ENCODE data around the gene ERP27. TPM values are rescaled to one million over a fixed set of nuclear protein-coding genes. Genes with fewer than 3 reads are reported as not detected.

Gene ERP27
- polyA plus RNA-seq, 4 donors, result 0.12 to 34.9 TPM; not detected in 2

GRCh38 chr12:14963520-14963919 lies 25.2 kb upstream of the ERP27 start:
- Histone ChIP-seq H3K27me3 (ENCODE audit: control insufficient read depth in 3 of 3, insufficient read depth in 3 of 3, low read length in 3 of 3) (no peaks in the 10 kb centered on the region), H3K4me1 (ENCODE audit: control insufficient read depth in 3 of 3, insufficient read depth in 2 of 3, low read depth in 1 of 3, low read length in 2 of 3) (peaks cover 0 to 2% (median 0%) of the 10 kb centered on the region in 3 donors), H3K9me3 (ENCODE audit: control insufficient read depth in 2 of 2, insufficient read depth in 1 of 2, low read depth in 1 of 2, low read length in 1 of 2) (no peaks in the 10 kb centered on the region), H3K36me3 (ENCODE audit: control insufficient read depth in 3 of 3, insufficient read depth in 2 of 3, low read depth in 1 of 3, low read length in 3 of 3) (no peaks in the 10 kb centered on the region), H3K4me3 (ENCODE audit: low read depth in 1 of 3, low read length in 3 of 3) (no peak overlapping the region), H3K27ac (ENCODE audit: low read depth in 1 of 3, low read length in 2 of 3) (no peak overlapping the region)
- no peak for FAIRE-seq
- WGBS, 3 donors, result 84 to 89% (median 86%) methylated on average over 7 of the region's 7 CpGs
- no peak for DNase-seq

GRCh38 chr12:14962797-14963196 lies 24.5 kb upstream of the ERP27 start:
- no peaks in the 10 kb centered on the region for H3K27me3 ChIP-seq (ENCODE audit: control insufficient read depth in 3 of 3, insufficient read depth in 3 of 3, low read length in 3 of 3)
- H3K27ac ChIP-seq (ENCODE audit: low read depth in 1 of 3, low read length in 2 of 3), result no peak overlapping the region
- DNase-seq (no peak), FAIRE-seq (no peak)
- H3K4me3 ChIP-seq (ENCODE audit: low read depth in 1 of 3, low read length in 3 of 3), result no peak overlapping the region
- no peaks in the 10 kb centered on the region for H3K9me3 ChIP-seq (ENCODE audit: control insufficient read depth in 2 of 2, insufficient read depth in 1 of 2, low read depth in 1 of 2, low read length in 1 of 2)
- WGBS, 3 donors, result 80 to 89% (median 80%) methylated on average over 3 of the region's 3 CpGs
- peaks cover 0 to 2% (median 0%) of the 10 kb centered on the region in 3 donors for H3K4me1 ChIP-seq (ENCODE audit: control insufficient read depth in 3 of 3, insufficient read depth in 2 of 3, low read depth in 1 of 3, low read length in 2 of 3)
- no peaks in the 10 kb centered on the region for H3K36me3 ChIP-seq (ENCODE audit: control insufficient read depth in 3 of 3, insufficient read depth in 2 of 3, low read depth in 1 of 3, low read length in 3 of 3)

GRCh38 chr12:14962153-14962539 lies 23.8 kb upstream of the ERP27 start:
- DNase-seq (no peak), FAIRE-seq (no peak)
- Histone ChIP-seq H3K4me1 (ENCODE audit: control insufficient read depth in 3 of 3, insufficient read depth in 2 of 3, low read depth in 1 of 3, low read length in 2 of 3) (peaks cover 0 to 2% (median 0%) of the 10 kb centered on the region in 3 donors), H3K36me3 (ENCODE audit: control insufficient read depth in 3 of 3, insufficient read depth in 2 of 3, low read depth in 1 of 3, low read length in 3 of 3) (no peaks in the 10 kb centered on the region), H3K9me3 (ENCODE audit: control insufficient read depth in 2 of 2, insufficient read depth in 1 of 2, low read depth in 1 of 2, low read length in 1 of 2) (no peaks in the 10 kb centered on the region), H3K4me3 (ENCODE audit: low read depth in 1 of 3, low read length in 3 of 3) (no peak overlapping the region), H3K27me3 (ENCODE audit: control insufficient read depth in 3 of 3, insufficient read depth in 3 of 3, low read length in 3 of 3) (no peaks in the 10 kb centered on the region), H3K27ac (ENCODE audit: low read depth in 1 of 3, low read length in 2 of 3) (peak overlapping the region in 1 of 3 donors; percentile 23)
- WGBS, 3 donors, result 54 to 66% (median 58%) methylated on average over 3 of the region's 3 CpGs

GRCh38 chr12:14961466-14962152 lies 23.3 kb upstream of the ERP27 start, which contains the start of gene ARHGDIB:
Gene ARHGDIB (minus strand): TSS chr12:14961601. CDS start chr12:14950712, 10,889 bp downstream.
- H3K36me3 ChIP-seq (ENCODE audit: control insufficient read depth in 3 of 3, insufficient read depth in 2 of 3, low read depth in 1 of 3, low read length in 3 of 3), result no peaks in the 10 kb centered on the region
- no peaks in the 10 kb centered on the region for H3K27me3 ChIP-seq (ENCODE audit: control insufficient read depth in 3 of 3, insufficient read depth in 3 of 3, low read length in 3 of 3)
- H3K27ac ChIP-seq (ENCODE audit: low read depth in 1 of 3, low read length in 2 of 3), result peak within 1 kb of the TSS; percentile 26 to 94 (median 77)
- peaks cover 0 to 2% (median 0%) of the 10 kb centered on the region in 3 donors for H3K4me1 ChIP-seq (ENCODE audit: control insufficient read depth in 3 of 3, insufficient read depth in 2 of 3, low read depth in 1 of 3, low read length in 2 of 3)
- H3K9me3 ChIP-seq (ENCODE audit: control insufficient read depth in 2 of 2, insufficient read depth in 1 of 2, low read depth in 1 of 2, low read length in 1 of 2), result no peaks in the 10 kb centered on the region
- FAIRE-seq, result no peak
- 47 to 68% (median 57%) methylated on average over 14 of the region's 14 CpGs for WGBS, 3 donors
- DNase-seq, result peak in 1 of 2 donors; percentile 73
- H3K4me3 ChIP-seq (ENCODE audit: low read depth in 1 of 3, low read length in 3 of 3), result peak within 1 kb of the TSS; percentile 19 to 72 (median 63)

- Histone ChIP-seq H3K27me3 (ENCODE audit: control insufficient read depth in 3 of 3, insufficient read depth in 3 of 3, low read length in 3 of 3) (no peaks in the 10 kb centered on the region), H3K4me1 (ENCODE audit: control insufficient read depth in 3 of 3, insufficient read depth in 2 of 3, low read depth in 1 of 3, low read length in 2 of 3) (peaks cover 0 to 2% (median 0%) of the 10 kb centered on the region in 3 donors), H3K36me3 (ENCODE audit: control insufficient read depth in 3 of 3, insufficient read depth in 2 of 3, low read depth in 1 of 3, low read length in 3 of 3) (no peaks in the 10 kb centered on the region), H3K9me3 (ENCODE audit: control insufficient read depth in 2 of 2, insufficient read depth in 1 of 2, low read depth in 1 of 2, low read length in 1 of 2) (no peaks in the 10 kb centered on the region), H3K27ac (ENCODE audit: low read depth in 1 of 3, low read length in 2 of 3) (peak overlapping the region; percentile 26 to 94 (median 77)), H3K4me3 (ENCODE audit: low read depth in 1 of 3, low read length in 3 of 3) (peak overlapping the region; percentile 19 to 72 (median 63))
- peak in 1 of 2 donors; percentile 23 for DNase-seq
- 41 to 60% (median 53%) methylated on average over 13 of the region's 13 CpGs for WGBS, 3 donors
- no peak for FAIRE-seq
These were observed 22.5 kb upstream of the ERP27 start for GRCh38 chr12:14960548-14961465.

GRCh38 chr12:14959916-14960496 lies 21.7 kb upstream of the ERP27 start:
- 61 to 63% (median 61%) methylated on average over 4 of the region's 4 CpGs for WGBS, 3 donors
- no peak for FAIRE-seq
- peak overlapping the region in 2 of 3 donors; percentile 27 to 63 for H3K4me3 ChIP-seq (ENCODE audit: low read depth in 1 of 3, low read length in 3 of 3)

GRCh38 chr12:14959463-14959862 lies 21.1 kb upstream of the ERP27 start:
- Histone ChIP-seq H3K4me3 (ENCODE audit: low read depth in 1 of 3, low read length in 3 of 3) (peak overlapping the region in 2 of 3 donors; percentile 27 to 63), H3K36me3 (ENCODE audit: control insufficient read depth in 3 of 3, insufficient read depth in 2 of 3, low read depth in 1 of 3, low read length in 3 of 3) (no peaks in the 10 kb centered on the region), H3K27ac (ENCODE audit: low read depth in 1 of 3, low read length in 2 of 3) (peak overlapping the region in 2 of 3 donors; percentile 30 to 88), H3K27me3 (ENCODE audit: control insufficient read depth in 3 of 3, insufficient read depth in 3 of 3, low read length in 3 of 3) (no peaks in the 10 kb centered on the region), H3K9me3 (ENCODE audit: control insufficient read depth in 2 of 2, insufficient read depth in 1 of 2, low read depth in 1 of 2, low read length in 1 of 2) (no peaks in the 10 kb centered on the region), H3K4me1 (ENCODE audit: control insufficient read depth in 3 of 3, insufficient read depth in 2 of 3, low read depth in 1 of 3, low read length in 2 of 3) (peaks cover 0 to 2% (median 0%) of the 10 kb centered on the region in 3 donors)
- FAIRE-seq (no peak), DNase-seq (no peak)
- 36 to 49% (median 38%) methylated on average over 3 of the region's 3 CpGs for WGBS, 3 donors

More at GRCh38 chr12:14959916-14960496, 21.7 kb upstream of the ERP27 start:
- DNase-seq, result no peak
- H3K36me3 ChIP-seq (ENCODE audit: control insufficient read depth in 3 of 3, insufficient read depth in 2 of 3, low read depth in 1 of 3, low read length in 3 of 3), result no peaks in the 10 kb centered on the region
- peaks cover 0 to 2% (median 0%) of the 10 kb centered on the region in 3 donors for H3K4me1 ChIP-seq (ENCODE audit: control insufficient read depth in 3 of 3, insufficient read depth in 2 of 3, low read depth in 1 of 3, low read length in 2 of 3)
- H3K27me3 ChIP-seq (ENCODE audit: control insufficient read depth in 3 of 3, insufficient read depth in 3 of 3, low read length in 3 of 3), result no peaks in the 10 kb centered on the region
- peak overlapping the region; percentile 15 to 88 (median 53) for H3K27ac ChIP-seq (ENCODE audit: low read depth in 1 of 3, low read length in 2 of 3)
- no peaks in the 10 kb centered on the region for H3K9me3 ChIP-seq (ENCODE audit: control insufficient read depth in 2 of 2, insufficient read depth in 1 of 2, low read depth in 1 of 2, low read length in 1 of 2)

GRCh38 chr12:14959126-14959440 lies 20.7 kb upstream of the ERP27 start:
- H3K9me3 ChIP-seq (ENCODE audit: control insufficient read depth in 2 of 2, insufficient read depth in 1 of 2, low read depth in 1 of 2, low read length in 1 of 2), result no peaks in the 10 kb centered on the region
- no peaks in the 10 kb centered on the region for H3K27me3 ChIP-seq (ENCODE audit: control insufficient read depth in 3 of 3, insufficient read depth in 3 of 3, low read length in 3 of 3)
- H3K27ac ChIP-seq (ENCODE audit: low read depth in 1 of 3, low read length in 2 of 3), result peak overlapping the region in 1 of 3 donors; percentile 88
- no peaks in the 10 kb centered on the region for H3K36me3 ChIP-seq (ENCODE audit: control insufficient read depth in 3 of 3, insufficient read depth in 2 of 3, low read depth in 1 of 3, low read length in 3 of 3)
- FAIRE-seq (no peak), DNase-seq (no peak)
- 63 to 79% (median 74%) methylated on average over 10 of the region's 10 CpGs for WGBS, 3 donors
- peak overlapping the region in 1 of 3 donors; percentile 21 for H3K4me3 ChIP-seq (ENCODE audit: low read depth in 1 of 3, low read length in 3 of 3)
- peaks cover 0 to 2% (median 0%) of the 10 kb centered on the region in 3 donors for H3K4me1 ChIP-seq (ENCODE audit: control insufficient read depth in 3 of 3, insufficient read depth in 2 of 3, low read depth in 1 of 3, low read length in 2 of 3)

Measured in small intestine (tissue), 7 donors.